ENCODE data around the gene OR5AU1. TPM values are rescaled to one million over a fixed set of nuclear protein-coding genes. Genes with fewer than 3 reads are reported as not detected.

OR5AU1 gene
- polyA plus RNA-seq (not detected in 2 replicates), polyA minus RNA-seq (not detected in 2 replicates)

- Histone ChIP-seq H4K20me1 (ENCODE audit: insufficient read depth) (no peaks in the 10 kb centered on the region), H3K4me2 (ENCODE audit: low read length) (no peak within 1 kb of the TSS), H3K9me2 (ENCODE audit: insufficient read depth, low read length) (no peaks in the 10 kb centered on the region), H3K9ac (ENCODE audit: low read length) (no peak within 1 kb of the TSS), H3K9me3 (ENCODE audit: low read length) (no peaks in the 10 kb centered on the region), H3K79me2 (replicated peaks; ENCODE audit: insufficient read depth, low read length) (no peaks in the 10 kb centered on the region), H3K27ac (ENCODE audit: low read length) (no peak within 1 kb of the TSS), H2AFZ (ENCODE audit: low read depth, low read length) (no peak within 1 kb of the TSS), H3K36me3 (ENCODE audit: insufficient read depth, low read length) (no peaks in the 10 kb centered on the region), H3K27me3 (ENCODE audit: insufficient read depth, low read depth, low read length) (no peaks in the 10 kb centered on the region), H3F3A (ENCODE audit: insufficient read depth, low read length, poor library complexity, severe bottlenecking) (no peaks in the 10 kb centered on the region), H3K4me3 (ENCODE audit: low read length) (no peak within 1 kb of the TSS)
- no peak for TF ChIP-seq SMC3 (conservative IDR thresholded peaks at IDR 0.05; ENCODE audit: poor library complexity)
- TF ChIP-seq EZH2 (IDR thresholded peaks at IDR 0.05; ENCODE audit: borderline replicate concordance, insufficient read depth, low read length, poor library complexity, severe bottlenecking): no peak
- no peak for TF ChIP-seq MXI1 (conservative IDR thresholded peaks at IDR 0.05; ENCODE audit: poor library complexity, severe bottlenecking)
- no peak for TF ChIP-seq EP300 (conservative IDR thresholded peaks at IDR 0.05; ENCODE audit: poor library complexity, severe bottlenecking)
- TF ChIP-seq CTCF (IDR thresholded peaks at IDR 0.05; ENCODE audit: poor library complexity, severe bottlenecking): no peak
- TF ChIP-seq POLR2AphosphoS5 (IDR thresholded peaks at IDR 0.05): no peak
Measured at GRCh38 chr14:21155963-21156362, at the start of gene OR5AU1. TSS of gene OR5AU1 (minus strand) at chr14:21156063. CDS start at chr14:21155872, 191 bp downstream.

- no peak overlapping the region for H3K4me3 ChIP-seq (ENCODE audit: low read length)
- H3K79me2 ChIP-seq (replicated peaks; ENCODE audit: insufficient read depth, low read length): no peaks in the 10 kb centered on the region
- H3K9me2 ChIP-seq (ENCODE audit: insufficient read depth, low read length): no peaks in the 10 kb centered on the region
- H4K20me1 ChIP-seq (ENCODE audit: insufficient read depth): no peaks in the 10 kb centered on the region
- H3K9ac ChIP-seq (ENCODE audit: low read length): no peak overlapping the region
- H3K4me2 ChIP-seq (ENCODE audit: low read length): no peak overlapping the region
- H3K27me3 ChIP-seq (ENCODE audit: insufficient read depth, low read depth, low read length): no peaks in the 10 kb centered on the region
- H3K27ac ChIP-seq (ENCODE audit: low read length): no peak overlapping the region
- no peak overlapping the region for H2AFZ ChIP-seq (ENCODE audit: low read depth, low read length)
- H3F3A ChIP-seq (ENCODE audit: insufficient read depth, low read length, poor library complexity, severe bottlenecking): peaks cover under 1% of the 10 kb centered on the region
- no peaks in the 10 kb centered on the region for H3K36me3 ChIP-seq (ENCODE audit: insufficient read depth, low read length)
- TF ChIP-seq CTCF (IDR thresholded peaks at IDR 0.05; ENCODE audit: poor library complexity, severe bottlenecking) (no peak), EZH2 (IDR thresholded peaks at IDR 0.05; ENCODE audit: borderline replicate concordance, insufficient read depth, low read length, poor library complexity, severe bottlenecking) (no peak), TAF1 (IDR thresholded peaks at IDR 0.05; ENCODE audit: low read depth) (no peak), SMC3 (conservative IDR thresholded peaks at IDR 0.05; ENCODE audit: poor library complexity) (no peak), EP300 (conservative IDR thresholded peaks at IDR 0.05; ENCODE audit: poor library complexity, severe bottlenecking) (no peak), RAD21 (conservative IDR thresholded peaks at IDR 0.05) (no peak), MXI1 (conservative IDR thresholded peaks at IDR 0.05; ENCODE audit: poor library complexity, severe bottlenecking) (no peak), POLR2AphosphoS5 (IDR thresholded peaks at IDR 0.05) (no peak)
- TF ChIP-seq, protein P1, sequence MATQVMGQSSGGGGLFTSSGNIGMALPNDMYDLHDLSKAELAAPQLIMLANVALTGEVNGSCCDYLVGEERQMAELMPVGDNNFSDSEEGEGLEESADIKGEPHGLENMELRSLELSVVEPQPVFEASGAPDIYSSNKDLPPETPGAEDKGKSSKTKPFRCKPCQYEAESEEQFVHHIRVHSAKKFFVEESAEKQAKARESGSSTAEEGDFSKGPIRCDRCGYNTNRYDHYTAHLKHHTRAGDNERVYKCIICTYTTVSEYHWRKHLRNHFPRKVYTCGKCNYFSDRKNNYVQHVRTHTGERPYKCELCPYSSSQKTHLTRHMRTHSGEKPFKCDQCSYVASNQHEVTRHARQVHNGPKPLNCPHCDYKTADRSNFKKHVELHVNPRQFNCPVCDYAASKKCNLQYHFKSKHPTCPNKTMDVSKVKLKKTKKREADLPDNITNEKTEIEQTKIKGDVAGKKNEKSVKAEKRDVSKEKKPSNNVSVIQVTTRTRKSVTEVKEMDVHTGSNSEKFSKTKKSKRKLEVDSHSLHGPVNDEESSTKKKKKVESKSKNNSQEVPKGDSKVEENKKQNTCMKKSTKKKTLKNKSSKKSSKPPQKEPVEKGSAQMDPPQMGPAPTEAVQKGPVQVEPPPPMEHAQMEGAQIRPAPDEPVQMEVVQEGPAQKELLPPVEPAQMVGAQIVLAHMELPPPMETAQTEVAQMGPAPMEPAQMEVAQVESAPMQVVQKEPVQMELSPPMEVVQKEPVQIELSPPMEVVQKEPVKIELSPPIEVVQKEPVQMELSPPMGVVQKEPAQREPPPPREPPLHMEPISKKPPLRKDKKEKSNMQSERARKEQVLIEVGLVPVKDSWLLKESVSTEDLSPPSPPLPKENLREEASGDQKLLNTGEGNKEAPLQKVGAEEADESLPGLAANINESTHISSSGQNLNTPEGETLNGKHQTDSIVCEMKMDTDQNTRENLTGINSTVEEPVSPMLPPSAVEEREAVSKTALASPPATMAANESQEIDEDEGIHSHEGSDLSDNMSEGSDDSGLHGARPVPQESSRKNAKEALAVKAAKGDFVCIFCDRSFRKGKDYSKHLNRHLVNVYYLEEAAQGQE (IDR thresholded peaks at IDR 0.05; ENCODE audit: borderline replicate concordance): no peak
- H3K9me3 ChIP-seq (ENCODE audit: low read length): no peaks in the 10 kb centered on the region
Measured at GRCh38 chr14:21205026-21205677, 49.3 kb upstream of the OR5AU1 start.

All from neural cell (in vitro differentiated cells).